ENCODE results near the gene SYT15. TPM values are rescaled to one million over a fixed set of nuclear protein-coding genes. Genes with fewer than 3 reads are reported as not detected.

Gene SYT15
- total and polyA plus RNA-seq, 10 donors: 0.20 to 8.4 (median 2.4) TPM

GRCh38 chr10:46546591-46547540 is 32.1 kb upstream of the SYT15 start:
- intact Hi-C loops (cut with DNase I; ENCODE audit: low total_unique reads): no loop called here
- H3K4me1 ChIP-seq: no peaks in the 10 kb centered on the region
- no peak overlapping the region for H3K27ac ChIP-seq
- no peaks in the 10 kb centered on the region for H3K36me3 ChIP-seq
- no peak overlapping the region for H3K4me3 ChIP-seq
- no peak for TF ChIP-seq POLR2A (IDR thresholded peaks at IDR 0.05)
- no peak for TF ChIP-seq CTCF (IDR thresholded peaks at IDR 0.05 in 8 of 11, conservative IDR thresholded peaks at IDR 0.05 in 3 of 11)
- no peak for TF ChIP-seq POLR2AphosphoS5 (IDR thresholded peaks at IDR 0.05)
- 75 to 88% (median 83%) methylated on average over 11 of the region's 11 CpGs for WGBS, 5 donors
- H3K27me3 ChIP-seq (replicated peaks in 1 of 7): peaks cover 0 to 30% (median 2%) of the 10 kb centered on the region in 7 donors
- peak; percentile 73 for DNase-seq
- no peaks in the 10 kb centered on the region for H3K9me3 ChIP-seq

GRCh38 chr10:46547541-46548497 is 31.1 kb upstream of the SYT15 start:
- Histone ChIP-seq H3K9me3 (no peaks in the 10 kb centered on the region), H3K27ac (no peak overlapping the region), H3K4me1 (no peaks in the 10 kb centered on the region), H3K4me3 (no peak overlapping the region), H3K27me3 (replicated peaks in 1 of 7) (peaks cover 0 to 21% (median 0%) of the 10 kb centered on the region in 7 donors), H3K36me3 (no peaks in the 10 kb centered on the region)
- intact Hi-C loops (cut with DNase I; ENCODE audit: low total_unique reads): no loop called here
- no peak for TF ChIP-seq POLR2A (IDR thresholded peaks at IDR 0.05)
- TF ChIP-seq POLR2AphosphoS5 (IDR thresholded peaks at IDR 0.05): no peak
- TF ChIP-seq CTCF (IDR thresholded peaks at IDR 0.05 in 8 of 11, conservative IDR thresholded peaks at IDR 0.05 in 3 of 11): no peak
- DNase-seq: peak; percentile 70
- WGBS, 5 donors: 66 to 73% (median 70%) methylated on average over 11 of the region's 11 CpGs

DNA sequence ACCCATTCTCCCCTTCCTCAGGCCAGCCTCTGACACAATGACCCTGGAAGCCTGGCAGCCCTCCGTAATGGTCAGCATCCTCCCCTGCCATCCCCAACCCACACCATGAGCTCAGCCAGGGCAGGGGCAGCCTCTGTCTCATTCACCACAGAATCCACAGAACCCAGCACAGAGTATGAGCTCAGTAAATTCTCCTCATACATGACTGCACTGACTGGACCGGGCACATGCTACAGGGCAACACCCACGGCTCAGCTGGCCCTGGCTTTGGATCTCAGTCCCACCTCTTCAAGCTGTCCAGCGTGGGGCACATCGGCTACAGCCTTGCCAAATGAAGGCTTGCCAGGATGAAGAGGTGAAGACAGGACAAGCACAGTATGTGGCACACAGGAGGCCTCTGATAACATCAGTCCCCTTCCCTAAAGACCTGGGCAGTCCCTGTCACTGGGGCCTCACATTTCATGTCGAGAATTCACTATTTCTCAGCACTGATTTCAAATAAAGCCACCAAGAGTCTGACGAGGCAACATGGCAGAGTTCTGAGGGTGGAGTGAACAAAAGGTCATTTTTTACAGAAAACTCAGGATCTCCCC is 30.3 kb upstream of the SYT15 start:
- H3K4me3 ChIP-seq: no peak overlapping the region
- H3K36me3 ChIP-seq: no peaks in the 10 kb centered on the region
- peaks cover 0 to 21% (median 0%) of the 10 kb centered on the region in 7 donors for H3K27me3 ChIP-seq (replicated peaks in 1 of 7)
- 65 to 86% (median 73%) methylated on average over 7 of the region's 7 CpGs for WGBS, 5 donors
- intact Hi-C loops (cut with DNase I; ENCODE audit: low total_unique reads): no loop called here
- no peaks in the 10 kb centered on the region for H3K4me1 ChIP-seq
- peak; percentile 78 for DNase-seq
- H3K9me3 ChIP-seq: no peaks in the 10 kb centered on the region
- TF ChIP-seq CTCF (IDR thresholded peaks at IDR 0.05 in 8 of 11, conservative IDR thresholded peaks at IDR 0.05 in 3 of 11): no peak
- TF ChIP-seq POLR2A (IDR thresholded peaks at IDR 0.05): no peak
- no peak for TF ChIP-seq POLR2AphosphoS5 (IDR thresholded peaks at IDR 0.05)
- H3K27ac ChIP-seq: no peak overlapping the region

All from spleen (tissue), 11 donors.